HK-2 (cell line): ENCODE data around the gene VGLL3.
"Not testable (repeated sequence)": the region's sequence is repeated elsewhere in the genome, so short reads cannot be mapped to it uniquely, and the experiment has no call there.

Experiments
- DNase-seq: peaks from one replicate; pipeline ENCODE4 v3.0.0-alpha.2; 2018; ENCODE audit not compliant: unreplicated experiment

VGLL3 gene, protein sequence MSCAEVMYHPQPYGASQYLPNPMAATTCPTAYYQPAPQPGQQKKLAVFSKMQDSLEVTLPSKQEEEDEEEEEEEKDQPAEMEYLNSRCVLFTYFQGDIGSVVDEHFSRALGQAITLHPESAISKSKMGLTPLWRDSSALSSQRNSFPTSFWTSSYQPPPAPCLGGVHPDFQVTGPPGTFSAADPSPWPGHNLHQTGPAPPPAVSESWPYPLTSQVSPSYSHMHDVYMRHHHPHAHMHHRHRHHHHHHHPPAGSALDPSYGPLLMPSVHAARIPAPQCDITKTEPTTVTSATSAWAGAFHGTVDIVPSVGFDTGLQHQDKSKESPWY

DNA sequence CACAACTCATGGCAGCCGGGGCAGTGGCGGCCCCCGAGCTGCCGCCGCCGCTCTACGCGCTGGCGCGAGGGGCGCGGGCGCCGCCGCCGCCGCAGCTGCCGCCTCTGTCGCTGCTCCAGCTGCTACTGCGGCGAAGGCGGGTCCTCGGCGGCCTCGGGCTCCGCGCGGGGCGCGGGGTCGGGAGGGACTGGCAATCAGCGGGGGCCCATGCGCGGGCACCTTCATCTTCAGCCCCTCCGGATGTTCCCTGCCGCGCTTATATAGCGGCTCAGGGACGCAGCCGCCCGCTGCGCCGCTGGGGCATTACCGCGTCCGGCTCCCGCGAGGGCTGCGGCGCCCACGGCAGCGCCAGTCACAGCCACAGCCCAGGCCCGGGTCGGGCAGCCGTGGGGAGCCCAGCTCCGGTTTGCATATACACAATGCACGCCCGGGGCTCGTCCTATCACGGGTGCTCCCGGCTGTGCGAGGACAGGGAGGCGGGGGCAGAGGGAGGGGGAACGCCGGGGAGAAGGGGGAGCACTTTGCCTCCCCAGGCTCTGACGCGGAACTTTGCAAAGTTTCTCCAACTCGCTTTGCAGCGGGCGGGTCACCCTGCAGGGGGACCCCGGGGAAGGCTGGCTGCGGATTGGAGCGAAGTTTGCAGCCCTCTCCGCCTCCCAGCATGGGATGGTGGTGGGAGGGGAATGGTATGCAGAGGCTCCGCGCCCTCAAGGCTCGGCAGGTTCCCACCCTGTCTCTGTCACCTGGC lies at the start of gene VGLL3:
TSS of gene VGLL3 (minus strand) at position 416 of the 748 bp plus-strand sequence. CDS start at position 10, 406 bp downstream.
- peak; percentile 18 for DNase-seq

DNA sequence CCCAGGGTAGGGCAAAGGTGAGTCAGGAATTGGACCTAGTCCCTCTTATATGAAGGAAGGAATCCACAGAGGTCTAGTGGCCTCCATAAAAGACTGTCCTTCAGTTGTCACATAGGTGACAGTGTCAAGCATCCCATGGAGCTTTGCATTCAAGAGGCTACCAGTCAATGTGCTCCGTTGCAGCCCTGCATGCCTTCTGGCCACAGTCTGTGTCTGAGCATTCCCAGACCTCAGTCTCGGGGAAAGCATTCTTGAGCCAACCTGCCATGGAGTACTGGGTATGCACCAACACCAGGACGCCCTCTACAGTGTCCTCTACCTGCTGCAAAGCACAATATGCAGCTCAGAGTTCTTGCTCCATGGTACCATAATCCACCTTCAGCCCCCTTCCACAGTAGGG lies 46.7 kb upstream of the VGLL3 start:
- no peak for DNase-seq

DNA sequence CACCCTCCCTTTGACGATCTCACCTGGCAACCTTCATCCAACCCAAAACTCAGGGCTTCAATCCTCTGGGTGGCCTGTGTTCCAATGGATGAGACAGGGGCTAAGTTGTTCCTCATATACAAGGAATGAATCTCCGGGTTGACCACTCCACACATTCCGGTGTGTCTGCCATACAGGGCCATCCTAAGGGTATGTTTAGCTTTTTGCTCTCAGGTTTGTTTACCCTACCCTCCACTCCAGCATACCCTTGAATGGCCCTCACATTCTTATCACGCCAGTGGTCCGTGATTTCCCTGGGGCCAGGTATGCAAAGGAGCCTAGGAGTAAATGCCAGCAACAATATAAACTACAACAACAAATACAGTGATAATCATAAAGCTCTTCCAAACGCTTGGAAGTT lies 45.7 kb upstream of the VGLL3 start:
- DNase-seq, result no peak

DNA sequence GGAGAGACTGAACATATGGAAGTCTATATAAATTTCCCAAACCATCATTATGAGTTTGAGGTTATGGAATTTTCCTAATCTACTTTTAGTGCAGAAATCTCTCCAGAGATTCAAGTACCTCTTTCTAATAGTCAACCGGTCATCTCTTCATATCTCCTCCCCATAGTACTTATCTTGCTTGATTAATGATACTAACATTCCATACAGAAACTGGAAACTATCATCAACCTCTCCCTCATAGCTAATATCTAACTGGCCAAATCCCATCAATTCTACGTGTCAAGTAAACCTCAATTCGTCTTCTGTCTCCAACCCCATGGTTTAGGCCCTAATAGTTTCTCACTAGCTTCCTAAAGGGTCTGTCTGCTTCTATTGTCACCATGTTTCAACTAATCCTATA lies 44.4 kb upstream of the VGLL3 start:
- no peak for DNase-seq

DNA sequence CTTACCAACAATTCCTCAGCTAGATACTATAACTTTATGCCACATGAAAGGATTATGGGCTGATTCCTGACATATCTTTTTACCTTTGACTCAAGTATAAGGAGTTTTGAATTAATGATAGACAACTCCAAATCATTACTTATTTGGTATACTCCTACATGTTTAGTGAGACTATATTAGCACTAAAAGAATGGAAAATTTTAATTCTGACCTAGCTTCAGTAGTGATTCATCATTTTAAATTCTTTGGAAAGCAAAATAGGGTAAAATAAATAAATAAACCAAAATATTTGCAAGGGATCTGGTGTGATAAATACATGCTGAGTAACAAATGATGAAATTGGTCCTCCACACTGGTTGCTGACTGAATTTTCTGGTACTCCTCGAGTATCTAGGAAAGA lies 42.3 kb upstream of the VGLL3 start:
- no peak for DNase-seq

DNA sequence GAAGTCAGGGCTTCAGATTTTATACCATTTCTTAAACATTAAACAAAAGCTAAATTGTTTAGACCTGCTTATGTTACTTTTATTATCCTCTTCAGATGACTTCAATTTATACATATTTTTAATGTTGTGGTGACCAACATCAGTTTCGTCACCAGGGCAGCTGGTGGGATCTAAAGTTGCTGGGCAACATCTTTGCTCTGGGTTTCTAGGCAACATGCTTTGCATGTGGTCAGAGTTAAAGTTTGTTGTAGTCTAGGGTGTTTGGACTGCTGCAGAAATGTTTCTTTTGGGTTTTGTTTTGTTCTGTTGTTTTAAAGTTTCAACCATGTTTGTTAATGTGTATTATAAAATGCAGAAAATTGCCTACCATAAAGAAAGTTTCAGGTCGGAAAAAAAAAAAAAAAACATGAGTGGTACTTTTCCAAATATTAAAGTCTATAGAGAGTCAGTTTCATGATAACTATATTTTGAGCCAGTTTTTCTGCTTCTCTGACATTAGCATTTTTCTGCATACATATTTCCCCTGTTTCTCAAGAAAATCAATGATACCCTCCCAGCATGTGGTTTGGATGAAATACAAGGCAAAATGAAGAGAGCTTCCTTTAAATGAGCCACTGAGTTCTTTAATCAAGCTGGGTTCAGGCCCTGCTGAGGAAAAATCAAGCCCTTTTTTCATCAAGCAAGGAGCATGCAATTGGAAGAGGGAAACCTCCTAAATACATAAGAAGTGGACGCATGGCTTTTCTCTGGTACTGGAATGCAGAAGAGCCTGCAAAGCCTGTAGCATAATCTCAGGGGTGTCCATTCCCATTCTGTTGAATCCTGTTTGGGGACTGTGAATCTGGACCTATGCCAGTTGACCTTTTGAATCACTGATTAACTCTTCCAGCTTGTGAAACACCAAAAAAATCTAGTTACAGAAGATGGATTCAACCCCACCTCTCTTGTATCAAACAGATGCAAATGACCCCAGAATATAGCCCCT lies 35.0 kb upstream of the VGLL3 start:
- DNase-seq, result no peak

DNA sequence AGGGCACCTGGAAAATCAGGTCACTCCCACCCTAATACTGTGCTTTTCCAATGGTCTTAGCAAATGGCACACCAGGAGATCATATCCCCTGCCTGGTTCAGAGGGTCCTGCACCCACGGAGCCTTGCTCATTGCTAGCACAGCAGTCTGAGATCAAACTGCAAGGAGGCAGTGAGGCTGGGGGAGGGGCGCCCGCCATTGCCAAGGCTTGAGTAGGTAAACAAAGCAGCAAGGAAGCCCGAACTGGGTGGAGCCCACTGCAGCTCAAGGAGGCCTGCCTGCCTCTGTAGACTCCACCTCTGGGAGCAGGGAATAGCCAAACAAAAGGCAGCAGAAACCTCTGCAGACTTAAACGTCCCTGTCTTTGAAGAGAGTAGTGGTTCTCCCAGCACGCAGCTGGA lies 26.4 kb upstream of the VGLL3 start:
- not testable (repeated sequence) for DNase-seq

DNA sequence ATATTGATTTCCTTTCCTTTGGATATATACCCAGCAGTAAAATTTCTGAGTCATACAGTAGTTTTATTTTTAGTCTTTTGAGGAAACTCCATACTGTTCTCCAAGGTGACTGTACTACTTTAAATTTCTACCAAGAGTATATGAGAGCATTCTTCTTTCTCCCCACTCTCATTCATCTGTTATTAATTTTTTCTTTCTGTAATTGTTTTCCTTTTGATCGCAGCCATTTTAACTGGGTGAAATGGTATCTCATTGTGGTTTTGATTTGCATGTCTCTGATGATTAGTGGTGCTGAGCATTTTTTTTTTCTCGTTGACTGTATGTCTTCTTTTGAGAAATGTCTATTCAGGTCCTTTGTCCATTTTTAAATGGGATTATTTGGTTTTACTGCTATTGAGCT lies 18.3 kb upstream of the VGLL3 start:
- no peak for DNase-seq

DNA sequence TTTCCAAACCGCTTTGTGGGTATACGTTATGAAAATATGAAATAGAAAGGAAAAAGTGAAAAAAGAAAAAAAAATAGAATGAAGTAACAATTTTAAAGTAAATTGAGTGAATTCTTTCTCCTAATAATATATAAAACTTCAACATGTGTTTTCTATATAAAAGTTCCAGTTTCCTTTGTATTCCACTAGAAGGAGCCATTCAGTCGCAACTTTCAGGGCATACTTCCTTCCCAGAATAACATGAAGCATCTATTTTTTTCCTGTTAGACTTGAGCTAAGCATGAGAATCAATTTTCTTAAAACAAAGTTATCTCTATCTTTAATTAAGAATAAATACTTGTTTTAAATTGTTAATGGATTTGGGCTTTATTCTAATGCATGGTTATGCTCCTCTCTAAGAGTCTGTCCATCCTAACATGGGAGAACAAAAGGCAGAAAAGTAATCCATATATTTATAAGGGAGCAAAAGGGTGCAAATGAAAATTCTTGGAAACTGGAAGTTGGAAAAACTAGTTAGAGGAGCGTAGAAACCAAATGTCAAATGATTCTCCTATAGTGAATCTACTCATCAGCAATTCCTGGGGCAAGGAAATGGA lies 16.0 kb upstream of the VGLL3 start:
- no peak for DNase-seq

DNA sequence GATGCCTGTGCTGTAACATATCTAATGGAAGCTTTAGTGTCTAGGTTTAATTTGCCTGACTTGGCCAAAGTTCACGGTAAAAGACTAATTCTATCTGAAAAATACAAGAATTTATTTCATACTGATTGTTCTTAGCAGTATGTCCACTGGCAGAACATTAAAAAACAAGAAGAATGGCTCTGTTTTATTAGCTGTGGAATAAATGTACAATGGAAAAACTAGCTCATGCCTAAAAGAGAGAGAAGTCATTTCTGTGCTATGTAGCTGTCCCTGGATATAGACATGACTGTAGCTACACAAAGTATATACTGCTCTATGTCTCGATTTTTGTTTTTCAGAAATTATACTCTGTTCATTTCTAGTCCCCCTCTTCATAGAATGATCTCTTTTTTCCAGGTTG lies 13.9 kb upstream of the VGLL3 start:
- DNase-seq, result no peak

DNA sequence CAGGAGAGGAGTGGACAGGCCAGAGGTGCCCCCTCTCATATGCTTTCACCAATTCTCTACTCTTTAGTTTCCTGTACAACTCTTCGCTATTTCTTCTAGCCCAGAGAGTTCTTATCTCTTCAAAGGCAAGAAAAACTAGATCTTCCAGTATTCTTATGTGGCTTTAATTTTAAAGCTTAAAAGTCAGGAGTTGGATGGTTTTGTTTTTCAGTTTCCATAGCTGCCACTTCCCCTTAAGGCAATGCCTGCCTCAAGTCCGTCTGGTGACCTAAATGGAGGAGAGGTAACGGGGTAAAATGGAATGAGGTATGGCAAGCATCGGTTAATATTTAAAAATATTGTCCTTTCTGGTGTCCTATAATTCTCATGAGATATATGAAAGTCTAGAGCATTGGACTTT lies 11.4 kb upstream of the VGLL3 start:
- DNase-seq, result no peak

DNA sequence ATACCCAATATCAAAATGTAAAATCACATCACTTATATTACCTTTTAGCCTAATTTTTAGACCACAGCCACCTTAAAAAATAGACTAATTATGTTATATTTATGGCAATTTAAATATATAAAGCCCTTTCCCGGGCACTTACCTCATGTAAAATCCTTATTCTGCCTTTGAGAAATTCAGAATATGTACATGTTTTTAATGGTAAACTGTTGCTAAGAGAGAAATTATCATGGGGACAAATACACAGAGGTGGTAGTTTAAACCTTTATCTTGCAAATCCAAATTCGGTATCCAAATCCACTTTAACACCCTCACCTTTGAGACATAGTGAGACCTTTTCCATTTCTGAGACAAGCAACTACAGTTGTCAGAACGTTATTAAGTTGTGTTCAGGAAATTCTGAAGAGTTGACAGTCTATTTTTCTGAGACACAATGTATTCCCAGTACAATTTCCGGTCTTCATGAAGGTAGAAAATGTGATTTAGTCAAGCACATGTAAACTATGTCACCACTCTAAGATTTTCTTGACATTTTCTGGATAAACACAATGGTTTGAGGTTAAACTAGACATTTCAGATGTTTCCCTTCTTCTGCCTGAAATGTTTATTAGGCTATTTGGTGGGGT lies 10.6 kb upstream of the VGLL3 start:
- no peak for DNase-seq

DNA sequence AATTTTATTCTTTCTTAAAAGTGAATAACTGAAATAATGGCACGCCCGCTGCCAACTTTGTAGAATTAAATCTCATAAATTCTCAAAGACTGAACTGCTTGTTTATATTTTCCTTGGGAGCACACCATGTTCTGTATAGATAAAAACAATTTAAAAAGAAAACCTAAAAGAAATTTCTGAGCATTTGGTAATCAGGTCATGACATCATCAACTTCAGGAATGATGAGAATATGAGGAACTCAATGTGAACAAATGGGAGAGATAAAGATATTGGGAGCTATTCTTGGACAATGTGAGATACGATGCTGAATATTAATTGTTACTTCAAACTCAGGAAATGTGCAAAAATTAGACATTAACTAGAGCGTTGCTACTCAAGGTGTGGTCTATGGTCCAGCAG lies 10.0 kb upstream of the VGLL3 start:
- DNase-seq, result no peak

DNA sequence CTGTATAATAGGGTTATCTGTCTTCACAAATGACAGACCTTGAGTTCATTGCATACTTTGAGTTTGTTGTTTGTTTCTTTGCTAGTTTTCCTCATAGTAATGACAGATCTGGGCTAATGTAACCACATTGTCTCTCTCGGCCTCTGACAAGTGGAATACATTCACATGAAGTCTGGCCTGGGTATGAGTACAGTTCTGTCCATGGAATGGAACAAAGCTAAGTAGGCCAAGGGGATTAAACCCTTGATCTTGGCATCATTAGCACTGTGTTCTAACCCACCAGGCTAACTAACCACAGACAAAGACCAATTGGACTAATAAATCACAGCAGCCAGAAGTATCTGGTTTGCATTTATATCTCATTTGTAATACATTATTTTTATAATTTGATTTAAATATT lies 7.6 kb upstream of the VGLL3 start:
- DNase-seq, result no peak

DNA sequence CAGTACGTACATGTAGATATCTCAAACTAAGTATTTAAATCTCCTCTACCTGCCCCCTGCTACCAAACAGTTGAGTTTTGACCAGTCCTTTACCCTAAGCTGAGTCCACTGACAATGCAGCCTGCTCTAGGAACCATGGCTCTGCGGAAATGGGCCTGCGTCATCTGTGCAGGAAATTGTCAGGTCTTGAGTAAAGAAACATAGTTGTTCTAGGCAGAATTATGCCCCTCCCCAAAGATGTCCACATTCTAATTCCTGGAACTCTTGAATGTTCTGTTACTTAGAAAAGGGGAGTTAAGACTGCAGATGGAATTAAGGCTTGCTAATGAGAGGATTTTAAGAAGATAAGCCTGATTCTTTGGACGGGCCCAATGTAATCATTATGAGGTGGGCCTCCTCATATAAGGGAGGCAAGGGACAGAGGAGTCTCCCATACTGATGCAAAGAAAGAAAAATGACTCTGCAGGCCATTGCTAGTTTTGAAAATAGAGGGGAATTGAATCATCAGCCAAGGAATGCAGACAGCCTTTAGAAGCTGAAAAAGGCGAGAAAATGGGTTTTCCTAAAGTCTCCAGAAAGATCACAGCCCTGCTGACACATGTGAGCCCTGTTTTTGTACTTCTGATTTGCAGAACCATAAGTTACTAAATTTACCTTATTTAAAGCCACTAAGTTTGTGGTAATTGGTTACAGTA lies 5.5 kb upstream of the VGLL3 start:
- DNase-seq, result no peak

DNA sequence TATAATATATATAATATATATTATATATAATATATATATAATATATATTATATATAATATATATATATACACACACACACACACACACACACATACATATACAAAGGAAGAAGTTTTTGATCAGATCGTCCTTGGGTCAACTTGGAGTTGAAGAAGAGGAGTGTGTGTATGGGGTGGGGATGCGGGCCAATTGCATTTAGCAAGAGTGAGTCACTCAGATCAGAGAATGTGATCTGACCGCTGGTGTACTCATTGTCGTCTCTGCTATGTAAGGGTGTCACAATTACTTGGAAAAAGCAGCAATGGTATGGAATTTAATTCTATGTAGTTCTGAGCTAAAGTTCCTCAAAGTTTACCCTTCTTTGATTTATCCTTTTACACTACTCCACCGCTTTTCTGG lies 4.6 kb upstream of the VGLL3 start:
- DNase-seq, result no peak

DNA sequence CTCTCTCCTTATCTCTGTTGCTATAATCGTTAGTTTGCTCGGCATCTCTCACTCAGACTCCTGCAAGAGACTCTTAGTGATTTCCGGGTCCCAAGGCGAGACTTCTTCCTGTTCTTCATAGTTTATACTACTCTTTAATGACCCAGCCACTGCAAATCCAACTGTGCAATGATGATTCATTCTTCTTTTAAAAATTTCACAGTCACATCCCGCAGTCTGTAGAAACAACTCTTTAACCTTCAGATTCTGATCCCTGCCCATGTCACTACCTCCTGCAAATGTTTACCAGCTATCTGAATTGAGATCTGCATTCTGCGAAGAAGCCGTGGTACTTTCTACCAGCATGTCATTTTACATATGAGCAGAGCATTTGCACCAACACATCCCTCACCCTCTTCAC lies 2.8 kb upstream of the VGLL3 start:
- DNase-seq, result no peak

DNA sequence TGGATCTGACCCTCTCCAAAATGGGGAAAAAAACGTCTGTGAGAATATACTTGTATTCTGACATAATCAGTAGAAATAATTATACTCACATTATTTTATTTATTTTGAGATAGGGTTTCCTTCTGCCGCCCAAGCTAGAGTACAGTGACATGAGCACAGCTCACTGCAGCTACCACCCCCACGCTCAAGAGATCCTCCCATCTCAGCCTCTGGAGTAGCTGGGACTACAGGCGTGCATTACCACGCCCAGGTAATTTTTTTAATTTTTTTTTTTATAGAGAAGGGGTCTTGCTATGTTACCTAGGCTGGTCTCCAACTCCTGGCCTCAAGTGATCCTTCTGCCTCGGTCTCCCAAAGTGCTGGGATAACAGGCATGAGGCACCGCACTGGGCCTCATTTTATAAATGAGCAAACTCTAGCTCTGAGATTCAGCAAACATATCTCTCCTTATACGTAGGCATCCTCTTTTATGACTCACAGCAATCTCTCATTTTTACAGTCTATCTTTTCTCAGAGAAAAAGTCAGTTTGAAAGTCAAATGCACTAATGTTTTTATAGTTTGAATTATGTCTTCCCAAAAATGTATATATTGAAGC lies 989 bp upstream of the VGLL3 start:
- DNase-seq, result no peak

DNA sequence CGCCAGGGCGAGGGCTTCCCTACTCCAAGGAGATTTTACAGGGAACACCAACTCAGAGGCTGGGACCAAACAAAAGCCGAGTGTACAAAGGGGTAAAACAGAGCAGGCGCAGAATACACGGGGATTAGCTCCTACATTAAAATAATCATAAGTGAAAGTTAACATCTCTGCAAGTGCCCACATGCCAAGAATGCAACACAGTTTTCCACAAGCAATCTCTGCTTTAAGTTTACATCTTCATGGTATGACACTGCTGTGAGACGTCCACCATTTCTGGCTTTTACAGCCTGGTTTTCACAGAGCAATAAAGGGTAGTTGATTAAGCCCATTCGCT lies 500 bp upstream of the VGLL3 start:
- no peak for DNase-seq

DNA sequence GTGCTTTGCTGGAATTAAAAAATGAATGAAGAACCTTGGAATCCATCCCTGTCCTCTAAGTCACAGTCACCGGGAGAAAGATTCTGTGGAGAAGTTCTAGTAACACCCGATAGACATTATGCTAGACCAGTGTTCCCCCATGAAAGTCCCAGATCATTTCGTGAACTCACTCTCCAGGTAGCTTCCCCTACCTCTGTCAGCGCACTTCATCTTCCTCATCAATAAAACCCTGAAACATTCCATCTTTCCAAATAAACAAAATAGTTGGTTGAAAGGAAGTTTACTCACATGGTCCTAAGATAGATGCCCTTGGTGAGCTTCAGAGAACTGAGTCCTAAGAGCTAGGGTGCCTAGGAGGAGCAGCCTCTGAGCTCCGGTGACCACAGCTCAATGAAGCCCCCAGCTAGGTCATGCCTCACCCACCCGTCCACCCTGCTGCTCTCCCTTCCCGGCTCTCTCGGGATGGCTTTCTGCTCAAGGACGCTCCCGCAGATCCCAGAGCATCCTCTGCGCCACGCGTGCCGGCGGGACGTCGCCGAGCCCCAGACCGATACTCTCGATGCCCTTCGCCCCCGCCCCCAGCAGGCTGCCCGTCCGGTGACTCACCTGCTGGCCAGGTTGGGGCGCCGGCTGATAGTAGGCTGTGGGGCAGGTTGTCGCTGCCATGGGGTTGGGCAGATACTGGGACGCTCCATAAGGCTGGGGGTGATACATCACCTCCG lies 776 bp downstream of the VGLL3 start:
- peak; percentile 20 for DNase-seq
